PFSK-1 (cell line): ENCODE results near the gene TCF21.

Source experiments
- FOXP2 ChIP-seq: optimal IDR thresholded peaks from 2 replicates; pipeline ENCODE3; 2011; ENCODE audit warnings: borderline replicate concordance, control low read depth, inconsistent platforms; ENCODE audit not compliant: insufficient read depth; ENCODE audit errors: extremely low read length, extremely low read depth
- POLR2AphosphoS5 ChIP-seq: IDR thresholded peaks from 2 replicates; pipeline ENCODE4 v1.6.1; 2012; ENCODE audit warnings: low read depth, mild to moderate bottlenecking, control low read depth, low read length, moderate library complexity
- SIN3A ChIP-seq: IDR thresholded peaks from 2 replicates; pipeline ENCODE4 v1.6.1; 2012; ENCODE audit warnings: mild to moderate bottlenecking, low read length, moderate library complexity, borderline replicate concordance; ENCODE audit not compliant: insufficient read depth
- TAF1 ChIP-seq: IDR thresholded peaks from 2 replicates; pipeline ENCODE4 v1.6.1; 2012; ENCODE audit warnings: low read length, control low read depth, borderline replicate concordance; ENCODE audit not compliant: insufficient read depth
- TF ChIP-seq, protein P1 (sequence below), 2 experiments: IDR thresholded peaks; 2 replicates each; pipeline versions ENCODE4 v1.6.1 to v1.8.0; 2011 to 2012; ENCODE audit warnings: low read depth in 2 of 2, low read length in 2 of 2, control low read depth in 1 of 2, inconsistent platforms in 1 of 2, mild to moderate bottlenecking in 1 of 2, moderate library complexity in 1 of 2; ENCODE audit not compliant: insufficient read depth in 1 of 2

Gene TCF21

DNA sequence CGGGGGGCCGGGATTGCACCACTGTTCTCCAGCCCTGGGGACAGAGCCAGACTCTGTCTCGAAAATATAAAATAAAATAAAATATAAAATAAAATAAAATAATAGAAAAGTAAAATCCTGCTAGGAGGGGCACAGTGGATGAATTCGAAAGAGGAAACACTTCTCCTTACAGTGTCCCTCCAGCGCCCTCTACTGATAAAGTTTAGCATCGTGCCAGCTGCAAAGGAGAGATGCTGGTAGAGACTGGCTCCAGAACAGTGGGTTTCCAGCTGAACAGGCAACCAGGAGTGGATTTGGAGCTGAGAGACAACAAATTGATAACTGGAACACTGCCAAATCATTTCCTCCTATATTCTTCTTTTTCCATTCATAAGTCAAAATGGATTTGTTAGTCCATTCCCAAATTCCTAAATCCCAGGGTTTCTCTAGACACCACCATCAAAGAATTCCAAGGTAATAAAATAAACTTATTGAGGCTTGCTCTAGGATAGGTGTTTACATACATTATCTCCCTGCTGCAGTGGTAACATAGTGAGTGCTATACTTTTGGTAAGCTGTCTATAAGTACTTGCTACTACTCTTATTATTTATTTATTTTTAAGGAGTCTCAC lies 32.4 kb downstream of the TCF21 start:
- no peak for TF ChIP-seq SIN3A
- TF ChIP-seq FOXP2: no peak
- TF ChIP-seq, protein P1, sequence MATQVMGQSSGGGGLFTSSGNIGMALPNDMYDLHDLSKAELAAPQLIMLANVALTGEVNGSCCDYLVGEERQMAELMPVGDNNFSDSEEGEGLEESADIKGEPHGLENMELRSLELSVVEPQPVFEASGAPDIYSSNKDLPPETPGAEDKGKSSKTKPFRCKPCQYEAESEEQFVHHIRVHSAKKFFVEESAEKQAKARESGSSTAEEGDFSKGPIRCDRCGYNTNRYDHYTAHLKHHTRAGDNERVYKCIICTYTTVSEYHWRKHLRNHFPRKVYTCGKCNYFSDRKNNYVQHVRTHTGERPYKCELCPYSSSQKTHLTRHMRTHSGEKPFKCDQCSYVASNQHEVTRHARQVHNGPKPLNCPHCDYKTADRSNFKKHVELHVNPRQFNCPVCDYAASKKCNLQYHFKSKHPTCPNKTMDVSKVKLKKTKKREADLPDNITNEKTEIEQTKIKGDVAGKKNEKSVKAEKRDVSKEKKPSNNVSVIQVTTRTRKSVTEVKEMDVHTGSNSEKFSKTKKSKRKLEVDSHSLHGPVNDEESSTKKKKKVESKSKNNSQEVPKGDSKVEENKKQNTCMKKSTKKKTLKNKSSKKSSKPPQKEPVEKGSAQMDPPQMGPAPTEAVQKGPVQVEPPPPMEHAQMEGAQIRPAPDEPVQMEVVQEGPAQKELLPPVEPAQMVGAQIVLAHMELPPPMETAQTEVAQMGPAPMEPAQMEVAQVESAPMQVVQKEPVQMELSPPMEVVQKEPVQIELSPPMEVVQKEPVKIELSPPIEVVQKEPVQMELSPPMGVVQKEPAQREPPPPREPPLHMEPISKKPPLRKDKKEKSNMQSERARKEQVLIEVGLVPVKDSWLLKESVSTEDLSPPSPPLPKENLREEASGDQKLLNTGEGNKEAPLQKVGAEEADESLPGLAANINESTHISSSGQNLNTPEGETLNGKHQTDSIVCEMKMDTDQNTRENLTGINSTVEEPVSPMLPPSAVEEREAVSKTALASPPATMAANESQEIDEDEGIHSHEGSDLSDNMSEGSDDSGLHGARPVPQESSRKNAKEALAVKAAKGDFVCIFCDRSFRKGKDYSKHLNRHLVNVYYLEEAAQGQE (IDR thresholded peaks at IDR 0.05; ENCODE audit: insufficient read depth in 1 of 2, low read depth in 2 of 2, low read length in 2 of 2): no peak
- TF ChIP-seq POLR2AphosphoS5: no peak
- TF ChIP-seq TAF1: no peak

DNA sequence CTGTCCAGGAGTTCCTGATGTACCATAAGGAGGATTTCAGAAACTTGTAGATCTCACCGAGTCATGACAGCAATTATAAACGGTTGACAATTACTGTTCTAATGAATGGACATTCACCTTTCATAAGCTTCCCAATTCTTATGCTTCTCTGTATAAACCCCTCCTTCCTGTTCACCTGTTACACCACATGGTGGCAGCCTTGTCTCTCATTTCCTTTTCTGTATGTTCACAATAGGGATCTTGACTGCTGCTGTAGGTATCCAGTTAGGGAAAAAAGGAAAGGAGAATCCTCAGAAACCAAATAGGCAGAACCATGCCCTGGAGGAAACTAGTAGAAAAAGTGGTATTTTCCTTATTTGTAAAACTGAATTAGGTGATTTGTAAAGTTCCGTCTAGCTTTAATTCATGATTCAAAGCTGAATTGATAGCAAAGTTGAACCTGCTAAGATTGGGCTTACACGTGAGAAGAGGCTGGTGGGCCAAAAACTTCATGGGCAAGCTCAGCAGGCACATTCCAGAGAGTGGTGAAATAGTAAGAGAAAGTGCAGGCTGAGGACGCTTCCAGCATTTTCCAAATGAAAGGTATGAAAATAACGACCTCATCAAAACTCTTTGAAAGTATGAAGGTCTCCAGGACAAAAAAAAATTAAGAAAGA lies 35.2 kb downstream of the TCF21 start:
- TF ChIP-seq, protein P1 (IDR thresholded peaks at IDR 0.05; ENCODE audit: insufficient read depth in 1 of 2, low read depth in 2 of 2, low read length in 2 of 2): no peak
- TF ChIP-seq FOXP2 (no peak), POLR2AphosphoS5 (no peak), TAF1 (no peak), SIN3A (no peak)

DNA sequence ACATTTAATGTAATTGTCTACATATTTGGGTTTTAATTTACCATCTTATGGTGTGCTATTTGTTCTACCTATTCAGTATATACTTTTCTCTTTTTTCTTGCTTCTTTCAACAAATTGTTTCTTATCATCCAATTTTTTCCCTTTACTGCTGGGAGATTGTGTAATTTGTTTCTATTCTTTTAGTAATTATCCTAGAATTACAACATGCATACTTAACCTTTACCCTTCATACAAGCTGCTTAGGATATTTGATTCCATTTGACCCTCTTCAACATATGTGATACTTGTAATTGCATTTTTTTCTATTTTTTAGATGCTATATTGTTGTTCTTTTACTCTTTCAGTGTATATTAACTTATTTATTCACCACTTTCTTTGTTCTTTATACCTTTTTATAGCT lies 49.0 kb downstream of the TCF21 start:
- no peak for TF ChIP-seq SIN3A
- TF ChIP-seq, protein P1 (IDR thresholded peaks at IDR 0.05; ENCODE audit: insufficient read depth in 1 of 2, low read depth in 2 of 2, low read length in 2 of 2): no peak
- TF ChIP-seq FOXP2: no peak
- TF ChIP-seq POLR2AphosphoS5: no peak

DNA sequence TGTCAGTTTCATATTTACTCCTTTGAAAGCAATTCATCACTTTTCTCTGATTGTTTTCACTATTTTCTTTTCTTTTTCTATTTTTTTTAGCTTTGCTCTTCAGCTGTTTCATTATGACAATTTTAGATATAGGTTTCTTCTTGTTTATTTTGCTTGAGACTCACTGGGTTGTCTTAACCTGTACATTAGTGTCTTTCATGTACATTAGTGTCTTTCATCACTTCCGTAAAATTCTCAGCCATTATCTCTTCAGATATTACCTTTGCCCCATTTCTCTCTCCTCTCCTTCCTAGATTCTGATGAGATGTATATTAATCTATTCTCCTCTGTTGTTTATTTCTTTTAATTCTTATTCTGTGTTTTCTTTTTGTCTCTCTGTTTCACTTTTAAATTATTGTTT lies 49.6 kb downstream of the TCF21 start:
- TF ChIP-seq TAF1: no peak
- TF ChIP-seq FOXP2: no peak
- no peak for TF ChIP-seq POLR2AphosphoS5
- TF ChIP-seq SIN3A: no peak

DNA sequence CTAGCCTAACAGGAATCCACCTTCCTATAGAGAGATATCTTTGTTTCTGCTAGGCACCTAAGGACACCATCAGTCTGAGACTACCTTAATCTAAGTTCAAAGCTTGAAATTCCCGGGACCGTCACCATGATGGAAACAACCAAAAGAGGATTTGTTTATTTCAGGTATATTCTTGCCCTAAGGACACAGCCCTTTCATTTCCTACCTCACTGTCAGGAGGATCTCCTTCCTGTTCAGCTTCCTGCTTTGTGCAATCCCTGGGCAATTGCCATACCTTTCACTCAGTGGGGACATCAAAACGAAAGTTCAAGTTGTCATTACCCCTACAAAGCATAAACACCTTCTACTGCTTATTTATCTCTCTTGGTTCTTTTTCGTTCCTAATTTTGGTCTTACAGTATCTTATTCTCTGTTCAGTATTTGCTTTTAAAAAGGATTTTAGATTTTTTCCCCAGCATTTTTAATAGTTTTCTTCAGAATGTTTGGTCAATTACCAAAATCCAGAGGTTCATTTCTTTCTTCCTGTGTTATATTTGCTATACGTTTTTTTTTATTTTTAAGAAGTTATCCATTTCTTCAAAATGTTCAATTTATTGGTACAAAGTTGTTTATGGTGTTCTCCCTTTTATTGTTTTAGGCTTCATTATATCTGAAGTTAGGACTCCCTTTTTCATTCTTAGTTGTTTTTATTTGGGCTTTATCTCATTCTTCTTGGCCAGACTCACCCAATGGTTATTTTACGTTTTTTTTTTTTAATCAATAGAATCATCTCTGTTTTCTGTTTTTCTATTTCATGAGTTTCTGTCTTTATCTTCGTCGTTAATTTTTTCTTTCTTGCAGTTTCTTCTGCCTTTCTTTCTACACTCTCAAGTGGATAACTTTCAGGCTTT lies 51.1 kb downstream of the TCF21 start:
- TF ChIP-seq SIN3A (no peak), FOXP2 (no peak), POLR2AphosphoS5 (no peak), TAF1 (no peak)
- TF ChIP-seq, protein P1 (IDR thresholded peaks at IDR 0.05; ENCODE audit: insufficient read depth in 1 of 2, low read depth in 2 of 2, low read length in 2 of 2): no peak
